ENCODE measurements around the gene CSF3R.
A peak's percentile ranks its signal among the peaks of the same experiment; 100 is the strongest.

The CSF3R gene

GRCh38 chr1:36482724-36483388 lies at the start of gene CSF3R:
TSS of gene CSF3R (minus strand) at chr1:36482913. CDS start at chr1:36479496, 3,417 bp downstream.
- no peak for DNase-seq

- no peak for DNase-seq
Measured at GRCh38 chr1:36531833-36532232, 49.1 kb upstream of the CSF3R start.

- no peak for DNase-seq
Measured at GRCh38 chr1:36530791-36531190, 48.1 kb upstream of the CSF3R start.

- no peak for DNase-seq
Measured at GRCh38 chr1:36530261-36530660, 47.5 kb upstream of the CSF3R start.

GRCh38 chr1:36529769-36530260 lies 47.1 kb upstream of the CSF3R start:
- no peak for DNase-seq

- no peak for DNase-seq
Measured at GRCh38 chr1:36528361-36529349, 45.9 kb upstream of the CSF3R start.

GRCh38 chr1:36525166-36525565 lies 42.5 kb upstream of the CSF3R start:
- no peak for DNase-seq

- DNase-seq: no peak
Measured at GRCh38 chr1:36524359-36525062, 41.8 kb upstream of the CSF3R start.

- no peak for DNase-seq
Measured at GRCh38 chr1:36523850-36524249, 41.1 kb upstream of the CSF3R start.

- no peak for DNase-seq
Measured at GRCh38 chr1:36523230-36523495, 40.5 kb upstream of the CSF3R start.

GRCh38 chr1:36522461-36523229 lies 39.9 kb upstream of the CSF3R start:
- no peak for DNase-seq

GRCh38 chr1:36522021-36522420 lies 39.3 kb upstream of the CSF3R start:
- no peak for DNase-seq

GRCh38 chr1:36520771-36521420 lies 38.2 kb upstream of the CSF3R start:
- DNase-seq: no peak

GRCh38 chr1:36520056-36520455 lies 37.3 kb upstream of the CSF3R start:
- no peak for DNase-seq

- no peak for DNase-seq
Measured at GRCh38 chr1:36517011-36517771, 34.5 kb upstream of the CSF3R start.

GRCh38 chr1:36516372-36517010 lies 33.8 kb upstream of the CSF3R start:
- DNase-seq: peak; percentile 20

- DNase-seq: no peak
Measured at GRCh38 chr1:36515315-36516138, 32.8 kb upstream of the CSF3R start.

GRCh38 chr1:36514501-36514900 lies 31.8 kb upstream of the CSF3R start:
- DNase-seq: no peak

GRCh38 chr1:36513676-36514473 lies 31.2 kb upstream of the CSF3R start:
- DNase-seq: no peak

All from CD4-positive, alpha-beta T cell treated with Interleukin-4 for 4 hours (primary cell).